Skeletal muscle satellite cell (primary cell): ENCODE data around the gene HIVEP3.

Experiments
- H3K27me3 ChIP-seq: 2 replicates; pipeline ENCODE4 v1.7.0; 2013; ENCODE audit warnings: low read length; ENCODE audit not compliant: control insufficient read depth, insufficient read depth
- H3K36me3 ChIP-seq: 2 replicates; pipeline ENCODE4 v1.7.0; 2013; ENCODE audit warnings: mild to moderate bottlenecking, control low read depth, low read length; ENCODE audit not compliant: insufficient read depth
- H3K4me1 ChIP-seq: 2 replicates; pipeline ENCODE4 v1.7.0; 2013; ENCODE audit warnings: low read length; ENCODE audit not compliant: control insufficient read depth, insufficient read depth
- H3K4me2 ChIP-seq: 2 replicates; pipeline ENCODE4 v1.7.0; 2013; ENCODE audit warnings: mild to moderate bottlenecking, low read length
- H3K4me3 ChIP-seq: 2 replicates; pipeline ENCODE4 v1.7.0; 2013; ENCODE audit warnings: low read length
- H3K9ac ChIP-seq: 2 replicates; pipeline ENCODE4 v1.7.0; 2013; ENCODE audit warnings: mild to moderate bottlenecking, low read depth, low read length, moderate library complexity
- H3K9me3 ChIP-seq: replicated peaks from 2 replicates; pipeline ENCODE4 v1.7.0; 2013; ENCODE audit warnings: mild to moderate bottlenecking, control low read depth, low read length

HIVEP3 gene

DNA sequence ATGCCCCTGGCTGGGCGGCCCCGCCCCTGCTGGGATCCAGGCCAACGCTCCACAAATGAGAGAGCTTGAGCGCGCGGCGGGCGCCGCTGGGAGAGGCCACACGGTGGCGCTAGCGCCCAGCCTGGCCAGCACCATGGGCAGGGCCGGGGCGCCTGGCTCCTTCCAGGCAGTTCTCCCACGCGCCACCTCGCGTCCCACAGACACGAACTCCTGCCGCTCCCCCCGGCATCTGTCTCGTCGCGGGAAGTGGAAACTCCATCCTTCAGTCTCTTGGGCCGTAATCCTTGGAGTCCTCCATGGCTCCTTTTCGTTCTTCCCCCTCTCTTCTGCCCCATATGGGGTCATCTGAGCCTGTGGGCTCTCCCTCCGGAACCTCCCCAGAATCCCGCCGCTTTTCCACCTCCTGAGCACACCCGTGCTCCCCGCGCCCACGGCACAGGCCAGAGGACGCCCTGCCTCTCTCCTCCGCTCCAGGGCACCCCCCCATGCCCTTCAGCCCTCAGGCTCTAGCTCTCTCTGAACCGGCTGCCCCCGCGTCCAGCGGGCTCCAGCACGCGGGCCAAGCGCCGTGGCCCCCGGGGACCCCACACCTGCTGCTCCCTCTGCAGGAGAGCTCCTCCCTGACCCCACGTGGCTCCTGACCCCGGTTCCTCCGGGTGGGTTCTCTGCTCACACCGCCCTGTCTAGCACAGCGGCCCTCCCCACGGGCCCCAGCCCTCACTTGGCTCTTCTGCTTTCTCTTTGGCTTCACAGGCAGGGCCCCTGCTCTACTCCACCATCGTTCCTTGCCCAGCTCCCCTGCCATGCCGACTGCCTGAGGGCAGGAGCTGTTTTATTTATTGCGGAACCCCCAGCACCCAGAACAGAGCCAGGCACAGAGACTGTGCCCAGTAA lies 402.3 kb downstream of the HIVEP3 start:
- H3K9ac ChIP-seq, result peak overlapping the region; percentile 3

DNA sequence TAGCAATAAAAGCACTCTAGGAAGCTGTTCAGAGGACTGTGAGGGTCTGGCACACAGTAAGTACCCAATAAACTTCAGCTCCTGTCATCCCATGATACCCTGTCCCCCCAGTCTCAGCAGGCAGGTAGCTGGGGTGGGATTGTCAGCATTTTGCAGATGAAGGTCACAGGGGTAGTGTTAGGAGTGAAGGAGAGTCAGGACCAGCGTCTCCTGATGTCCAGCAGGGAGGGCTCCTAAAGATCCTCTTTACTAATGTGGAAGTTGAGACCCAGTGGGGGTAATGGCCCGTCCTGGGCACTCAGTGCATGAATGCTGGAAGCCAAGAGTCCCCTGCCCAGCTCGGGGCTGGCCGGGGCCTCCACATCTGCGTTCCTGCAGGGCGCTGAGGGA lies 402.9 kb downstream of the HIVEP3 start:
- no peaks in the 10 kb centered on the region for H3K27me3 ChIP-seq
- peak overlapping the region; percentile 81 for H3K4me2 ChIP-seq
- no peaks in the 10 kb centered on the region for H3K9me3 ChIP-seq
- H3K4me1 ChIP-seq, result peaks cover 11% of the 10 kb centered on the region
- H3K9ac ChIP-seq, result no peak overlapping the region
- H3K4me3 ChIP-seq, result no peak overlapping the region
- H3K36me3 ChIP-seq, result no peaks in the 10 kb centered on the region

More for the DNA sequence above, 402.3 kb downstream of the HIVEP3 start:
- Histone ChIP-seq H3K4me2 (peak overlapping the region; percentile 81), H3K4me3 (peak overlapping the region; percentile 59), H3K9me3 (no peaks in the 10 kb centered on the region), H3K4me1 (peaks cover 11% of the 10 kb centered on the region), H3K27me3 (no peaks in the 10 kb centered on the region), H3K36me3 (no peaks in the 10 kb centered on the region)

DNA sequence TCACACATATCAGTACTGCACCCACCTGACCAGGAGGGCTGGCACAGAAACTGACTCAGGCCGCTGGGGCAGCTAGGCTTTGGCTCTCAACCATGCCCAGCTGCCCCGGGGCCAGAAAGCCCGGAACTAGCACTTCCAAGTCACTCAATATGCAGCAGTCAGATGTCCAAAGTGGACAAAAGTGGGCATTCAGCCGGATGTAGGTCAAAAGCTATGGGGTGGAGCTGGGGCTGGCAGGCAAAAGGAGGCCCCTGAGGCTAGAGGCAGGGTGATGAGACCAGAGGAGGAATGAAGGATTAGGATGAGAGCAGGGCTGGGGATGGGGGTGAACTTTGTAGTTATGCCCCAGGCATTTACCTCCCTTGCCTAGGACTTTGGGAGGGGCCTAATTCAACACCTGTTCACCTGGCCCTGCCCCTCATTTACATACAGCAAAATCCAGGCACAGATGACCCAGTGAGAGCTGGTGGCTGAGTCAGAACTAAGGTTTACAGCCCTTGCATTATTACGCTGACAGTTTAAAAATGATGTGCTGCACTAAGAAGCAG lies 403.5 kb downstream of the HIVEP3 start:
- Histone ChIP-seq H3K4me1 (peaks cover 11% of the 10 kb centered on the region), H3K4me2 (no peak overlapping the region), H3K4me3 (no peak overlapping the region), H3K27me3 (no peaks in the 10 kb centered on the region), H3K9me3 (no peaks in the 10 kb centered on the region), H3K9ac (no peak overlapping the region), H3K36me3 (no peaks in the 10 kb centered on the region)

DNA sequence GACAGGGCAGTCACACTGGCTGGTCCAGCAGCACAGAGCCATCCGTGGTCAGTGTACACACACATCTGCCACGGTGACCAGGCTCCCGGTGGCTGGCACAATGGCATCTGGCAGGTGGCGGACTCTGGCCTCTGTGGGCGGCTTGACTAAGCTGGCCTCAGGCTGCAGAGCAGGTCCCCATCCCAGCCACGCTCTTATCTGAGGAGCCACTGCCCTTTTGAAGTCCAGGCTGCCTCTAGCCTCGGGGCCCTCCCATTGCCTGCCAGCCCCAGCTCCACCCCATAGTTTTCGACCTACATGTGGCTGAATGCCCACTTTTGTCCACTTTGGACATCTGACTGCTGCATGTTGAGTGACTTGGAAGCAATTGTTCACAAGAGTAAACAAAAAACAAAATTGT lies 404.3 kb downstream of the HIVEP3 start:
- H3K4me3 ChIP-seq, result no peak overlapping the region
- H3K36me3 ChIP-seq, result no peaks in the 10 kb centered on the region
- H3K4me2 ChIP-seq, result no peak overlapping the region
- H3K4me1 ChIP-seq, result peaks cover 11% of the 10 kb centered on the region
- H3K9ac ChIP-seq, result no peak overlapping the region
- H3K27me3 ChIP-seq, result no peaks in the 10 kb centered on the region
- no peaks in the 10 kb centered on the region for H3K9me3 ChIP-seq

DNA sequence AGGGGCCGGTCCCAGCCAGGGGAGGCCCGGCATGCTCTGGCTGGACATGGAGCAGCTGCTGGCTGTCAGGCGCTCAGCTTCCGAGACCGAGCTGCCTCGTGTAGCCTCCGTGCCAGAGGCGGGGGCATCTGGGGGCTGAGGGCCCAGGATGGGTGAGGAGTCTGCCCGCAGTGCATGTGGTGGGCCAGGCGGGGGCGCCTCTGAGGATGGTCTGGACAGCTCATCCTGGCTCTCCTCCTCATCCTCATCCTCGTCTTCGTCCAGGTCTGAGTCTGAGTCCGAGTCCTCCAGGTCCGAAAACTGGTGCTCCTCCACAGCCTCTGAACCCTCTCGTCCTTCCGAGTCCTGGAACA lies 405.4 kb downstream of the HIVEP3 start:
- no peaks in the 10 kb centered on the region for H3K9me3 ChIP-seq
- H3K4me2 ChIP-seq, result no peak overlapping the region
- H3K9ac ChIP-seq, result no peak overlapping the region
- H3K4me3 ChIP-seq, result no peak overlapping the region
- H3K4me1 ChIP-seq, result peaks cover 11% of the 10 kb centered on the region
- H3K36me3 ChIP-seq, result no peaks in the 10 kb centered on the region
- H3K27me3 ChIP-seq, result no peaks in the 10 kb centered on the region

DNA sequence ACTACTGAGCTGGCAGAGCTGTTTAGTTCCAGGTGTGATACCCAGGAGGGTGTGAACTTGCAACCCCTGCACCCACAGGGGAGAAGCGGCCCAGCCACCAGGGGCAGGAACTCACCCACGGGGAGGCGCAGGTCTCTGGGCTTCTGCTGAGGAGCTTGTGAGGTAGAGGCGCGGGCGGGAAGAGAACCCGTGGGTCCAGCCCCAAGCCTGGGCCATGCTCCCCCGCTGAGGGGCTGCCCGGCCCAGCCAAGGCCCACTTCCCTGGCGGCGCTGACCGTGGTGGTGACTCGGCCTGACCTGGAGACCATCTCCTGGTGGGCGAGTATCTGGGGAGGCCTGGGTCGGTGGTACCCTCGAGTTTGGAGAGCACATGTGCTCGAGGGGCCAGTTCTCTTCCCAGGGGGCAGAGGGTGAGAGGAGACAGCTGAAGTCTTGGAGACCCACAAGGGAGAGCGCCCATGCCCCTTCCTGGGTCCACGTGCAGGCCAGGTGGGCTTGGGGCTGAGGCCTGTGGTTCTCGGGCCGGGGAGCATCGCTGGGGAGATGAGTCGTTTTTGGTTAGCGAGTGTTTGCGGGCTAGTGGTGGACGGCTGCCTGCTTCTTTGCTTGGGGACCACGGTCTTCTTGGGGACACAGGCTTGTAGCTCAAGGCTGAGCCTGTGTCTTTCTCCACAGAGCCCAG lies 405.9 kb downstream of the HIVEP3 start:
- no peak overlapping the region for H3K4me2 ChIP-seq
- H3K27me3 ChIP-seq, result no peaks in the 10 kb centered on the region
- H3K36me3 ChIP-seq, result no peaks in the 10 kb centered on the region
- no peak overlapping the region for H3K4me3 ChIP-seq
- H3K9me3 ChIP-seq, result no peaks in the 10 kb centered on the region
- peaks cover 11% of the 10 kb centered on the region for H3K4me1 ChIP-seq
- no peak overlapping the region for H3K9ac ChIP-seq

DNA sequence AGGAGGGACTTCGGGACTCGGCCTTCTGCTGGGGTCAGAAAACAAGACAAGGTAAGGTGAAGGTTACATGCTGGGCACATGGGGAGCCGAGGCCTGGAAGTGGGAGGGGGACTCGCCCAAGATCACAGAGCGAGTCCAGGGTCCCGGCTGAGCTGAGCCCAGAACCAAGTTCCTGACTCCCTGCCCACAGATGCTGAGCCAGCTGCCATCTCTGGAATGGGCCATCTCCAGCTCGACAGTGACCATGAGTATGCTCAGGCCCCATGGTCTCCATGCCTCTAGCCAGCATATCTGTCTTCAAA lies 407.5 kb downstream of the HIVEP3 start:
- Histone ChIP-seq H3K9ac (no peak overlapping the region), H3K4me1 (peaks cover 5% of the 10 kb centered on the region), H3K4me2 (no peak overlapping the region), H3K9me3 (no peaks in the 10 kb centered on the region), H3K4me3 (no peak overlapping the region), H3K27me3 (peaks cover 4% of the 10 kb centered on the region), H3K36me3 (no peaks in the 10 kb centered on the region)

DNA sequence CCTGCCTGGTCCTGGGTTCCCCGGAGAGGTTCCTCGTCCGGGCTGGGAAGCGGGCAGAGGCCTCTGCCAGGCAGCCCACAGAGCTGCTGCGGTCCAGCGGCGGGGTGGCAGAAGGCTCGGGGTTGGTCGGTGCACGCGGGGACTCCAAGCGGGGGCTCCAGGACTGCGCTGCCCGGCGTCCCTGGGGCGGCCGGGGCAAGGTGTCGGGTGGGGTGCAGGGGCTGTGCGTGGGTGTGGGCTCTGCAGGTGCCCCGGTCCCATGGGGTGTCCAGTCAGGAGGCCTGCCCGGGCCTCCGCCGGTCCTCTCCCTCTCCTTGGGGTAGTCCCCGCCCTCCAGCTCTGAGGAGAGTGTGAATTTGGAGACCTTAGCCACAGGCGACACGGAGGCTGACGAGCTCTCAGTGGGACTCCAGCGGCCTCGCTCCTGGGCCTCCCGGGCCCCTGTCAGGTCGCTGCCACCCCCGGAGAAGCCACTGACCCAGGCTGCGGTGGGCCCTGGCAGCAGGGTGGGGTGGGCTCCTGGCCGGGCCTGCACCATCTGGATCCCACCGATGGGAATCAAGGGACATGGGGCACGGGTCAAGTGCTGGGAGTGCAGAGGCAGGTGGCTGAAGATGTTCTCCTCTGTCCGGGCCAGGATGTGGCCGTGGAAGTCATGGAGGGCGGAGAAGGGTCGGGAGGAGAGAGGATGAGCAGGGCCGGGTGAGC lies 408.0 kb downstream of the HIVEP3 start:
- Histone ChIP-seq H3K4me1 (peaks cover under 1% of the 10 kb centered on the region), H3K4me3 (no peak overlapping the region), H3K27me3 (peaks cover 4% of the 10 kb centered on the region), H3K9me3 (no peaks in the 10 kb centered on the region), H3K36me3 (no peaks in the 10 kb centered on the region), H3K9ac (no peak overlapping the region), H3K4me2 (no peak overlapping the region)

DNA sequence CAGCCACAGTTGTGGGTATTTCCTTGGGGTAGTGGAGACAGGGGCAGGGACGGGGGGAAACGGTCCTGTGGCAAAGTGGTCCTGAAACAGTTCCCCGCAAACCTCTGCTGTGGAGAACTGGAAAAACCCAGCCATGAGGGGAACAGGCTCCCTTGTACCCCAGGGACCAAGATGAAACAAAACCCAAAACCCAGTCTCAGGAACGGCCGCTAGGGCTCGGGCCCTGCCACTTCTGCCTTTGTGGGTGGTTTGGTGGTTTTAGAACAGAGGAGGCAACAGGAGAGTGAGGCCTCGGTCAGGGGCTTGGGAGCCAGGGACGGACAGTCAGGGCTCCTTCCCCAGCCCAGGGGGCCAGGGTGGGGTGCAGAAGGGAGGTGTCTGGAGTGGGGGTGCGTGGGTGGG lies 409.5 kb downstream of the HIVEP3 start:
- H3K4me1 ChIP-seq, result no peaks in the 10 kb centered on the region
- no peaks in the 10 kb centered on the region for H3K9me3 ChIP-seq
- H3K4me3 ChIP-seq, result no peak overlapping the region
- no peak overlapping the region for H3K4me2 ChIP-seq
- H3K9ac ChIP-seq, result no peak overlapping the region
- H3K36me3 ChIP-seq, result no peaks in the 10 kb centered on the region
- H3K27me3 ChIP-seq, result peaks cover 4% of the 10 kb centered on the region

DNA sequence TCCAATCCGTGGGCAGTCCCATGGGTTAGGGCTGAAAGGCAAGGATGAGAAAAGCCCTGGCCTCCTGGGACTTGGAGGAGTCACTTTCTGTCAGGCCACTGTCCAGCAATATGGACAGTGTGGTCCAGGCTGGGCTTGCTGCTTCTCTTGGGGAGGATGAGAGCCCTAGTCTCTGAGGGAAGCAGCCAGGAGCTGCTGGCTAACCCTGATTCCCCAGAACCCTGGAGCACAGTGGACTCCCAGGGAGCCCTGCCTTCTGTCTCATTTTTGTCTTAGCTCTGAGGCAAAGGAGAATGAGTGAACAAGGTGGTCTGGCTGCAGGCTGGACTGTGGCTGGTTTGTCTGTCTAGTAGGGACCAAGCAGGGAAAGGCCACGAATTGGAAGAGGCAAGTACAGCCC lies 410.4 kb downstream of the HIVEP3 start:
- H3K4me2 ChIP-seq, result no peak overlapping the region
- H3K4me1 ChIP-seq, result no peaks in the 10 kb centered on the region
- H3K4me3 ChIP-seq, result no peak overlapping the region
- H3K9ac ChIP-seq, result no peak overlapping the region
- H3K27me3 ChIP-seq, result peaks cover 4% of the 10 kb centered on the region
- H3K9me3 ChIP-seq, result no peaks in the 10 kb centered on the region
- no peaks in the 10 kb centered on the region for H3K36me3 ChIP-seq

DNA sequence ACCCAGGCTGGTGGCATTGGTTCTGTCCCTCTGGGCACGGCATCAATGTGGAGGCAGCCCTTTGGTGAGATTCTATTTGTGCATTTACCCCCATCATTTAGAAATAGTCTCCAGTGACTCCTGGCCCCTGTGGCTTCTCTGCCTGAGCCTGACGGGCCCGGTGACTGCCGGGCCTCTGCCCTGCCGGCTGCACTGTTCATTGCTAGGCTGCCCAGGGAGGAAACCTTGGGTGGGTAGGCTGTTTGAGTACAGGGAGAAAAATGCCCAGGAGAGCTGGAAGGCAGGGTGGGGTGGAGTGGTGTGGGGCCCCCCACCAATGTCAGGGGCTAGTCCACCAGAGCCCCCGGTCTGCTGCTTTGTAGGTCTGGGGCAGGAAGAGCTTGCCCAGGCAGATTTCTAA lies 410.9 kb downstream of the HIVEP3 start:
- Histone ChIP-seq H3K4me1 (no peaks in the 10 kb centered on the region), H3K9ac (no peak overlapping the region), H3K9me3 (no peaks in the 10 kb centered on the region), H3K4me2 (no peak overlapping the region), H3K27me3 (peaks cover 4% of the 10 kb centered on the region), H3K4me3 (no peak overlapping the region), H3K36me3 (no peaks in the 10 kb centered on the region)
